Progenitor cell of endocrine pancreas (in vitro differentiated cells): Measurements from ENCODE around the gene HORMAD2. TPM values are rescaled to one million over a fixed set of nuclear protein-coding genes. Genes with fewer than 3 reads are reported as not detected.
A peak's percentile ranks its signal among the peaks of the same experiment; 100 is the strongest.
"Not testable (repeated sequence)": the region's sequence is repeated elsewhere in the genome, so short reads cannot be mapped to it uniquely, and the experiment has no call there.

ENCODE experiments used
- DNase-seq: peaks from one replicate; pipeline ENCODE4 v3.0.0; 2021; ENCODE audit warnings: low spot score; ENCODE audit not compliant: unreplicated experiment
- H3K27ac Mint-ChIP-seq: 2 replicates; pipeline ENCODE4 v1.8.0; 2021; ENCODE audit warnings: mild to moderate bottlenecking, moderate library complexity, mixed read lengths
- H3K27me3 Mint-ChIP-seq: 2 replicates; pipeline ENCODE4 v1.8.0; 2021; ENCODE audit warnings: mixed read lengths
- H3K36me3 Mint-ChIP-seq: 2 replicates; pipeline ENCODE4 v1.8.0; 2022; ENCODE audit warnings: mixed read lengths; ENCODE audit not compliant: insufficient read depth
- H3K4me1 Mint-ChIP-seq: 2 replicates; pipeline ENCODE4 v1.8.0; 2021; ENCODE audit warnings: low read depth, mixed read lengths
- H3K4me3 Mint-ChIP-seq: 2 replicates; pipeline ENCODE4 v1.8.0; 2021; ENCODE audit warnings: low read depth, mild to moderate bottlenecking, moderate library complexity, mixed read lengths
- H3K9me3 Mint-ChIP-seq: 2 replicates; pipeline ENCODE4 v1.8.0; 2021; ENCODE audit warnings: low read depth, mixed read lengths
- CTCF ChIP-seq: fragments of 200-600 bp; sonication (generic); IDR thresholded peaks from one replicate; pipeline ENCODE4 v1.5.0; 2021; ENCODE audit warnings: antibody characterized with exemption, mild to moderate bottlenecking; ENCODE audit not compliant: unreplicated experiment
- total RNA-seq: library from RNA; stranded (reverse); gene quantifications from 2 replicates; pipeline ENCODE4 v1.2.1, GENCODE V29; 2021

Gene HORMAD2
- total RNA-seq, 1 donor from 2014 or later, result not detected

- Mint-ChIP-seq H3K4me1 (peaks cover 27% of the 10 kb centered on the region), H3K27me3 (peaks cover 6% of the 10 kb centered on the region), H3K27ac (peak overlapping the region; percentile 96), H3K36me3 (no peaks in the 10 kb centered on the region), H3K9me3 (no peaks in the 10 kb centered on the region), H3K4me3 (peak overlapping the region; percentile 44)
- no peak for TF ChIP-seq CTCF
- peak; percentile 25 for DNase-seq
Measured at GRCh38 chr22:30196141-30196879, 116.0 kb downstream of the HORMAD2 start.

- Mint-ChIP-seq H3K9me3 (peaks cover 3% of the 10 kb centered on the region), H3K4me3 (no peak overlapping the region), H3K27me3 (peaks cover 6% of the 10 kb centered on the region), H3K4me1 (peaks cover 25% of the 10 kb centered on the region), H3K27ac (peak overlapping the region; percentile 96), H3K36me3 (no peaks in the 10 kb centered on the region)
- no peak for DNase-seq
- TF ChIP-seq CTCF, result no peak
Measured at GRCh38 chr22:30196880-30197336, 116.6 kb downstream of the HORMAD2 start.

GRCh38 chr22:30197389-30197788 is 117.1 kb downstream of the HORMAD2 start:
- TF ChIP-seq CTCF, result no peak
- peaks cover 7% of the 10 kb centered on the region for H3K9me3 Mint-ChIP-seq
- no peaks in the 10 kb centered on the region for H3K36me3 Mint-ChIP-seq
- peaks cover 6% of the 10 kb centered on the region for H3K27me3 Mint-ChIP-seq
- no peak overlapping the region for H3K27ac Mint-ChIP-seq
- no peak overlapping the region for H3K4me3 Mint-ChIP-seq
- DNase-seq, result no peak
- H3K4me1 Mint-ChIP-seq, result peaks cover 29% of the 10 kb centered on the region

GRCh38 chr22:30198152-30198825 is 118.0 kb downstream of the HORMAD2 start:
- peaks cover 6% of the 10 kb centered on the region for H3K27me3 Mint-ChIP-seq
- peaks cover 33% of the 10 kb centered on the region for H3K4me1 Mint-ChIP-seq
- TF ChIP-seq CTCF, result no peak
- H3K4me3 Mint-ChIP-seq, result no peak overlapping the region
- H3K9me3 Mint-ChIP-seq, result peaks cover 8% of the 10 kb centered on the region
- no peak for DNase-seq
- H3K36me3 Mint-ChIP-seq, result no peaks in the 10 kb centered on the region
- no peak overlapping the region for H3K27ac Mint-ChIP-seq

GRCh38 chr22:30198921-30199320 is 118.7 kb downstream of the HORMAD2 start:
- Mint-ChIP-seq H3K4me3 (no peak overlapping the region), H3K27ac (no peak overlapping the region), H3K4me1 (peaks cover 34% of the 10 kb centered on the region), H3K9me3 (peaks cover 8% of the 10 kb centered on the region), H3K36me3 (no peaks in the 10 kb centered on the region), H3K27me3 (peaks cover 6% of the 10 kb centered on the region)
- no peak for TF ChIP-seq CTCF
- DNase-seq, result no peak

GRCh38 chr22:30200905-30201304 is 120.6 kb downstream of the HORMAD2 start:
- H3K4me3 Mint-ChIP-seq, H3K9me3 Mint-ChIP-seq, H3K36me3 Mint-ChIP-seq, H3K27me3 Mint-ChIP-seq, DNase-seq, H3K27ac Mint-ChIP-seq: not testable (repeated sequence)
- H3K4me1 Mint-ChIP-seq, result peaks cover 22% of the 10 kb centered on the region
